Activated T-helper 2 cell treated with anti-CD3 and anti-CD28 coated beads, Interferon-gamma antibody, Interleukin-2, Interleukin-4, amounts not matched to agents 10 μg/mL and 5 μg/mL and 100 μg/mL, durations not matched to agents 14 hours and 24 hours and 36 hours (primary cell): Measurements from ENCODE around the gene CROCC2. TPM values are rescaled to one million over a fixed set of nuclear protein-coding genes. Genes with fewer than 3 reads are reported as not detected.
"Not testable (repeated sequence)": the region's sequence is repeated elsewhere in the genome, so short reads cannot be mapped to it uniquely, and the experiment has no call there.

Experiments
- DNase-seq: peaks from one replicate; pipeline ENCODE4 v3.0.0; 2021; ENCODE audit warnings: low spot score
- H3K27ac Mint-ChIP-seq: one replicate; pipeline ENCODE4 v1.8.0; 2021; ENCODE audit warnings: mixed read lengths
- H3K27me3 Mint-ChIP-seq: one replicate; pipeline ENCODE4 v1.8.0; 2021; ENCODE audit warnings: low read depth, mixed read lengths
- H3K36me3 Mint-ChIP-seq: one replicate; pipeline ENCODE4 v1.8.0; 2021; ENCODE audit warnings: low read depth, mixed read lengths
- H3K4me1 Mint-ChIP-seq: one replicate; pipeline ENCODE4 v1.8.0; 2021; ENCODE audit warnings: low read depth, mixed read lengths
- H3K4me3 Mint-ChIP-seq: one replicate; pipeline ENCODE4 v1.8.0; 2021; ENCODE audit warnings: low read depth, mild to moderate bottlenecking, moderate library complexity, mixed read lengths
- H3K9me3 Mint-ChIP-seq: one replicate; pipeline ENCODE4 v1.8.0; 2021; ENCODE audit warnings: mixed read lengths
- intact Hi-C: fragments of 100-400 bp; cut with micrococcal nuclease; formaldehyde crosslinking; loops from one replicate; pipeline ENCODE4 v1.15.1; 2023
- total RNA-seq: library from RNA; stranded (reverse); gene quantifications from 2 replicates; pipeline ENCODE4 v1.2.3, GENCODE V29; 2022

CROCC2 gene
- total RNA-seq, 1 donor from 2014 or later, result not detected

DNA sequence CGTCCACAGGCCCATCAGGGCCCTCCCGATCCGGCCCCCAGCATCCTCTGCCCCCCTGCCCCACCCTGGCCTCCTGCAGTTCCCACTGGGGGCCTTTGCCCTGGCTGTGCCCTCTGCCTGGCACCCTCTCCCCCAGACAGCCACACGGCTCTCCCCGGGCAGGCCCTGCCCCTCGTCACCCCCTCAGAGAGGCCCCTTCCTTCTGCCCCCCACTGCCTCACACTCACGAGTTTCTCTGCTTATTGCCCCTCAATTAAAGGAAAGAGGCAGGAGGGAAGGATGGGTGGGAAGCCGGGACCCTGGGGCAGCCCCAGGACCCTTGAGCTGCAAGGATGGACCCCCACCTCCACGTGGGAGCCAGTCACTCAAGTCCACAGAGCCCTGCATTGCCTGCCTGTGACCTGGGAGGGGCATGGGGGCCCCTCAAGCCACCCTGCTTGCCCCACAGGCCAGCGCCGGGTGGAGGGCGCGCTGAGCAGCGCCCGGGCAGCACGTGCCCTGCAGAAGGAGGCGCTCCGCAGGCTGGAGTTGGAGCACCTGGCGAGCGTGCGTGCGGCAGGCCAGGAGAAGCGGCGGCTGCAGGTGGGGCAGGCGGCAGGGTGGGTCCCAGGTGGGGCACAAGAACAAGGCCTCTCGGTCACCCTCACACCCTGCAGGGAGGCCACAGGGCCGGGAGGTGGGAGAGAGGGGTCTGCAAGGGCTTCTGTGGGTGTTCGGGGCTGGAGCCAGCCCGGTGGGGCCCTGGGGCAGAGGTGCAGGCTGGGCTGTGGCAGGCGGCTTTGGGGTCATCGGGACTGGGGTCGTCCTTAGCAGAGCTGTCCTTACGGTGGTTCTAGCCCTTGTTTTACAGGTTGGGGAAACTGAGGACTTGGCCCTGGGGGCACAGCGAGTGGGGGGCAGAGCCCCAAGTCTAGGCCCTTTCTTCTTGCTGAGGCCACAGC is 61.8 kb downstream of the CROCC2 start:
- intact Hi-C loops, result no loop called here
- peaks cover 2% of the 10 kb centered on the region for H3K27me3 Mint-ChIP-seq
- no peak overlapping the region for H3K27ac Mint-ChIP-seq
- no peak overlapping the region for H3K4me3 Mint-ChIP-seq
- H3K4me1 Mint-ChIP-seq, result no peaks in the 10 kb centered on the region
- H3K36me3 Mint-ChIP-seq, result no peaks in the 10 kb centered on the region
- H3K9me3 Mint-ChIP-seq, result no peaks in the 10 kb centered on the region
- DNase-seq, result no peak

- Mint-ChIP-seq H3K4me3 (no peak overlapping the region), H3K9me3 (no peaks in the 10 kb centered on the region)
- DNase-seq, result no peak
Measured at GRCh38 chr2:240968731-240969624, 62.8 kb downstream of the CROCC2 start.

DNA sequence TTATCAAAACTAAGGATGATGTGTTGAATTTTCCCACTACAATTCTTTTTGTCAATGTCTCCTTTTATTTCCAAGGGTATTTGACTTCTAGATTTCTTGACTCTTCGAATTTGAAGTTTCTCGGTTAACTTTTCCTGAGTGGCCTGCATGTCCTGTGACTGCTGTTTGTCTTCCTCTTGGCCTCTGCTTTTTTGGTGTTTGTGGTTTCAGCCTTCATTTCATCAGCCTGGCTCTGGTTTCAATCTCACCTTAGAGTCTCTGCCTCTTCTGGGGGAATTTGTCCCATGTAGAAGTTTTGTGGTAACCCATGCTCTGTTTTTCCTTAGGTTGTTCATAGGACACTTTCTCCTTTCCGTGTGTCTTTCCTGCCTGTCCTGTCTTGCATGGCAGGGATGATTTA is 64.0 kb downstream of the CROCC2 start:
- H3K4me3 Mint-ChIP-seq, result no peak overlapping the region
- H3K36me3 Mint-ChIP-seq, result no peaks in the 10 kb centered on the region
- no peaks in the 10 kb centered on the region for H3K9me3 Mint-ChIP-seq

More at GRCh38 chr2:240968731-240969624, 62.8 kb downstream of the CROCC2 start:
- intact Hi-C loops, result no loop called here
- no peaks in the 10 kb centered on the region for H3K36me3 Mint-ChIP-seq
- no peak overlapping the region for H3K27ac Mint-ChIP-seq
- H3K4me1 Mint-ChIP-seq, result peaks cover 1% of the 10 kb centered on the region
- peaks cover 5% of the 10 kb centered on the region for H3K27me3 Mint-ChIP-seq

GRCh38 chr2:240970816-240971215 is 64.7 kb downstream of the CROCC2 start:
- no peaks in the 10 kb centered on the region for H3K36me3 Mint-ChIP-seq
- no peaks in the 10 kb centered on the region for H3K9me3 Mint-ChIP-seq
- H3K27me3 Mint-ChIP-seq, result peaks cover 9% of the 10 kb centered on the region
- H3K4me1 Mint-ChIP-seq, result peaks cover 8% of the 10 kb centered on the region
- intact Hi-C loops, result no loop called here
- no peak for DNase-seq
- no peak overlapping the region for H3K27ac Mint-ChIP-seq
- H3K4me3 Mint-ChIP-seq, result no peak overlapping the region

More for the DNA sequence above, 64.0 kb downstream of the CROCC2 start:
- Mint-ChIP-seq H3K27ac (no peak overlapping the region), H3K27me3 (peaks cover 9% of the 10 kb centered on the region), H3K4me1 (peaks cover 8% of the 10 kb centered on the region)
- DNase-seq, result no peak
- intact Hi-C loops, result no loop called here

DNA sequence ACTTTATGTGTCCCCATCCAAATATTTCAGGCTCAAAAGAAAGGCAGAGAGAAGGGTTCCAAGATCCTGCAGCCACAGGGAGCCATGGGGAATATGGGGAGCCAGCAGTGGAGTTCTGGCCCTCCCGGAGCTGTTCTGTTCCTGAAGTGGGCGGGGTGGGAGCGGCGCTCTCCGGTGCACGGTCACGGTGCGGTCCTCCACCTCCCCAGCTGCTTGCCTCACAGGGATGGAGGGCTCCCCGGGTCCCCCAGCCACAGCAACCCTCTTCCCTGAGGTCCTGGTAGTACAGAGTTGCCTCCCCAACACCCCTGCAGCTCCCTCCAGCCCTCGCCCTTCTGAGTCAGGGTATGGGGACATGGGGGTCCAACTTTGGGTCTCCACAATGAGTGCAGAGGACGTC is 66.1 kb downstream of the CROCC2 start:
- H3K4me3 Mint-ChIP-seq, result no peak overlapping the region
- H3K9me3 Mint-ChIP-seq, result no peaks in the 10 kb centered on the region
- peaks cover 9% of the 10 kb centered on the region for H3K27me3 Mint-ChIP-seq

DNA sequence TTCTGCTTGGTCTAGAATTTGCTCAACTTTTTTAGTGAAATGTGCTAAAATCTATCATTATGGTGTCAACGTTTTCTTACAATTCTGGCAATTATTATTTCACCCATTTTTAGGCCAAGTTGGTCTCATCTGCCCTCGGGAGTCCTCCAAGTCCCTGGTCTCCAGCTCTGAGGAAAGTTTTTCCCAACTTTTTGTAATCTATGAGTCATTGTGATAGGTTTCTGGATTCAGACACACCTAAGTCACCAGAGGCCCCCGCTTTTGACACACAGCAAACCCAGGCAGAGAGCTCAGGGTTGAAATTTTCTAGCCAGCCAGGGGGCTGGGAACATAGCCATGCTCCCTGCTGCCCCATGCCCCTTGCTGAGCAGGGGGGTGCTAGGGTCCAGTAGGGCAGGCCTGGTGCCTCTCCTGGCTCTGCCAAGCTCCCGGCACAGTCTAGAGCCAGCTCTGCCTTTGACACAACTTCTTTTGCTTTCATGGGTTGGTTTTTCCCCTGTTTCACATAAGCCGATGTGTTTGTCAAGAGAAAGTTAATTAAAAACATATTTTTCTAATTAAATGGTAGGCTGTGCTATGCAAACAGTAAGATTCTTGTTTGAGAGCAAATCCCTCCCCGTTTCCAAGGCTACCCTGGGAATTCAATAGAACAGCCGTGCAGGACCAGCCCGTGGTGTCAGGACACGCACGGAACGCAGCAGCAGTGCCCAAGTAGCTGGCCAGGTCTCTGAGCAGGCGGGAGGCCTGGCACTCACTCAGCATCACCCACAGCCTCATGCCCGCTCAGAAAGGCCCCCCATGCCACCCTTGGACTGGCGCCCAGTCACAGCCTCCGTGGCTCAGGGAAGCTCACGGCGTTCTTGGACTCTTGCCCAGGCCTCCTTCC is 66.7 kb downstream of the CROCC2 start:
- no peak for DNase-seq
- Mint-ChIP-seq H3K9me3 (no peaks in the 10 kb centered on the region), H3K27ac (no peak overlapping the region), H3K27me3 (peaks cover 9% of the 10 kb centered on the region), H3K4me1 (peaks cover 8% of the 10 kb centered on the region), H3K4me3 (no peak overlapping the region), H3K36me3 (no peaks in the 10 kb centered on the region)
- intact Hi-C loops, result no loop called here

More for the DNA sequence above, 66.1 kb downstream of the CROCC2 start:
- intact Hi-C loops, result no loop called here
- H3K4me1 Mint-ChIP-seq, result peaks cover 8% of the 10 kb centered on the region
- no peak overlapping the region for H3K27ac Mint-ChIP-seq
- no peaks in the 10 kb centered on the region for H3K36me3 Mint-ChIP-seq
- no peak for DNase-seq

DNA sequence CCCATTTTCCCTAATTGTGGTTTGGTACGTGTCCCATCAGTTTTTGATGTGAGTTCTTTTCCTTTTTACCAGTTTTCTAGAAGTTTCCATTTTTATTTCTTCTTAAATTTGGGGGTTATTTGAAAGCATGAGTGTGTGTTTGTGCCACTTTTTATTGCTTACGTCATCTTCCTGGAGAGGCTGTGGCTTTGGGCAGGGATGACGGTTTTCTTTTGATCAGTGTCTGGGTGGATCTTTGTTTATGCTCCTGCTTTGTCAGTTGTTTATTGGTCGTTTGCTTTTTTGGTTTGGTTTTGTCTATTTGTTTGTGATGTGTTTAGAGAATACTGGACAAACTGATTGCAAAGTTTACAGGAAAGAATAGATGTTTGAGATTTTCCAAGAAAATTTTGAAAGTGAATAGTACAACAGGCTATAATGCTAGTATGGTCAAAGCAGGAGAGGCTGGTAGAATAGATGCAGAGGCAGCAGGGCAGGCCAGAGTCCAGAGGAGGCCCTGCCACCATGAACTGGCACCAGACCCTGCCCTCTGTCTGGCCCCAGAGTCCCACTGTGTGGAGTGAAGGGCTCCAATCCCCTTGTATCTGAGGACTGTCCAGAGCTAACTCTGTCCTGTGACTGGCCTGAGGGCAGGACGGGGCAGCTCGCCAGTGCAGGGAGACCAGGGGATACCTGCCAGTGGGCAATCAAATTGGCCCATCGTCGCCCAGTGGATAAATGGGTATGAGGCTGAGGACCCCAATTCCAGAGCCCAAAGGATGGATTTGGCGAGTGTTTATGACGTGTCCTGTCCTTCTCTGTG is 68.8 kb downstream of the CROCC2 start:
- no peaks in the 10 kb centered on the region for H3K9me3 Mint-ChIP-seq
- no peak overlapping the region for H3K27ac Mint-ChIP-seq
- H3K4me3 Mint-ChIP-seq, result no peak overlapping the region
- intact Hi-C loops, result no loop called here
- H3K36me3 Mint-ChIP-seq, result no peaks in the 10 kb centered on the region
- H3K4me1 Mint-ChIP-seq, result peaks cover 8% of the 10 kb centered on the region
- peaks cover 9% of the 10 kb centered on the region for H3K27me3 Mint-ChIP-seq
- no peak for DNase-seq

- intact Hi-C loops, H3K9me3 Mint-ChIP-seq, H3K36me3 Mint-ChIP-seq, H3K4me3 Mint-ChIP-seq, H3K27ac Mint-ChIP-seq, H3K27me3 Mint-ChIP-seq, H3K4me1 Mint-ChIP-seq, DNase-seq: not testable (repeated sequence)
Measured at GRCh38 chr2:240975903-240976302, 69.8 kb downstream of the CROCC2 start.

DNA sequence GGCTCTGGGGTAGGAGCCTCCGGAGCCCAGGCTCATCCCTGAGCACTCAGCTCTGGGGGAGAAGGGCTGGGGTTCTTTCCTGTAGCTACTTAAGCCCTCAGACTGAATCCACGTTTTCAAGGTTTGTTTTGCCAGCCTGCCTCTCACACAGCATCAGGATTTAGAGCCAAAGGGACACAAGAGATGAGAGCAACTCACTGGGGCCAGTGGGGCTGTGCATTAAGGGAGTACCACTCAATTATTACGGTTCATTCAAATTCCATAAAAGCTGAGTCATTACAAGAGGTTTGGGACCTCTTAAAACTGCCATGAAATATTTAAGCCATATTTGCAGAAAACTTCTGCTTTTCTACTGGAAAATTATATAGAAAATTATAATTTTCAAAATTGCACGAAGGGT is 75.1 kb downstream of the CROCC2 start:
- no peak overlapping the region for H3K4me3 Mint-ChIP-seq
- H3K4me1 Mint-ChIP-seq, result no peaks in the 10 kb centered on the region
- no peaks in the 10 kb centered on the region for H3K36me3 Mint-ChIP-seq
- no peak for DNase-seq
- H3K27ac Mint-ChIP-seq, result no peak overlapping the region
- no peaks in the 10 kb centered on the region for H3K9me3 Mint-ChIP-seq
- intact Hi-C loops, result no loop called here
- peaks cover 1% of the 10 kb centered on the region for H3K27me3 Mint-ChIP-seq

- H3K4me3 Mint-ChIP-seq, result no peak overlapping the region
- intact Hi-C loops, result no loop called here
- no peaks in the 10 kb centered on the region for H3K36me3 Mint-ChIP-seq
- no peaks in the 10 kb centered on the region for H3K4me1 Mint-ChIP-seq
- no peaks in the 10 kb centered on the region for H3K9me3 Mint-ChIP-seq
- H3K27ac Mint-ChIP-seq, result no peak overlapping the region
- no peak for DNase-seq
- H3K27me3 Mint-ChIP-seq, result peaks cover 1% of the 10 kb centered on the region
Measured at GRCh38 chr2:240981871-240982800, 76.0 kb downstream of the CROCC2 start.

- Mint-ChIP-seq H3K36me3 (no peaks in the 10 kb centered on the region), H3K4me1 (no peaks in the 10 kb centered on the region), H3K27ac (no peak overlapping the region), H3K27me3 (peaks cover 1% of the 10 kb centered on the region), H3K9me3 (no peaks in the 10 kb centered on the region), H3K4me3 (no peak overlapping the region)
- intact Hi-C loops, result no loop called here
- no peak for DNase-seq
Measured at GRCh38 chr2:240982821-240983281, 76.7 kb downstream of the CROCC2 start.
